Keratinocyte (primary cell): Measurements from ENCODE around the gene BNIP3. TPM values are rescaled to one million over a fixed set of nuclear protein-coding genes. Genes with fewer than 3 reads are reported as not detected.

ENCODE experiments used
- DNase-seq: peaks from one replicate; pipeline ENCODE4 v3.0.0-alpha.2; 2011; ENCODE audit warnings: low read depth, missing footprints, low spot score
- FAIRE-seq: peaks from 2 replicates; lab custom pipeline; 2011; peaks lifted over from hg19 to GRCh38; lab: Jason Lieb, UNC
- H2AFZ ChIP-seq: 2 replicates; pipeline ENCODE4 v1.6.0; 2012; ENCODE audit warnings: low read length, control low read depth, inconsistent platforms; ENCODE audit not compliant: control insufficient read depth
- H3K27ac ChIP-seq: 2 replicates; pipeline ENCODE4 v1.5.1; 2011; ENCODE audit warnings: low read length; ENCODE audit not compliant: control insufficient read depth, insufficient read depth
- H3K27me3 ChIP-seq: 3 replicates; pipeline ENCODE4 v1.6.0; 2011; ENCODE audit warnings: low read length; ENCODE audit not compliant: control insufficient read depth, insufficient read depth; ENCODE audit errors: extremely low read depth
- H3K36me3 ChIP-seq, 2 experiments: 2 replicates in 1 of 2; 3 replicates in 1 of 2; pipeline ENCODE4 v1.5.1; 2011; ENCODE audit warnings: low read length in 2 of 2, mild to moderate bottlenecking in 1 of 2; ENCODE audit not compliant: control insufficient read depth in 2 of 2, insufficient read depth in 2 of 2; ENCODE audit errors: extremely low read depth in 1 of 2
- H3K4me1 ChIP-seq: 3 replicates; pipeline ENCODE4 v1.5.1; 2011; ENCODE audit warnings: low read length; ENCODE audit not compliant: control insufficient read depth, insufficient read depth; ENCODE audit errors: extremely low read depth
- H3K4me2 ChIP-seq: 3 replicates; pipeline ENCODE4 v1.6.0; 2011; ENCODE audit warnings: low read depth, low read length; ENCODE audit not compliant: control insufficient read depth, insufficient read depth; ENCODE audit errors: extremely low read depth
- H3K4me3 ChIP-seq, 3 experiments: fragments of 200-600 bp in 1 of 3; sonication (generic) in 1 of 3; 2 replicates in 2 of 3; 3 replicates in 1 of 3; pipeline ENCODE4 v1.5.1; 2011 to 2016; ENCODE audit warnings: low read length in 3 of 3, mild to moderate bottlenecking in 3 of 3, control low read depth in 2 of 3, inconsistent platforms in 1 of 3, low read depth in 1 of 3, mixed read lengths in 1 of 3, mixed run types in 1 of 3, moderate library complexity in 1 of 3; ENCODE audit not compliant: control insufficient read depth in 2 of 3, insufficient read depth in 2 of 3; ENCODE audit errors: extremely low read depth in 1 of 3
- H3K79me2 ChIP-seq: 2 replicates; pipeline ENCODE4 v1.6.0; 2012; ENCODE audit warnings: low read length; ENCODE audit not compliant: control insufficient read depth, insufficient read depth
- H3K9ac ChIP-seq: 3 replicates; pipeline ENCODE4 v1.6.0; 2011; ENCODE audit warnings: low read length; ENCODE audit not compliant: control insufficient read depth, insufficient read depth; ENCODE audit errors: extremely low read depth
- H3K9me1 ChIP-seq: 3 replicates; pipeline ENCODE4 v1.6.0; 2011; ENCODE audit warnings: low read length; ENCODE audit not compliant: control insufficient read depth, insufficient read depth; ENCODE audit errors: extremely low read depth
- H3K9me3 ChIP-seq: 2 replicates; pipeline ENCODE4 v1.5.1; 2012; ENCODE audit warnings: low read depth, low read length; ENCODE audit not compliant: control insufficient read depth
- H4K20me1 ChIP-seq: 3 replicates; pipeline ENCODE4 v1.6.0; 2011; ENCODE audit warnings: low read length; ENCODE audit not compliant: control insufficient read depth, insufficient read depth; ENCODE audit errors: extremely low read depth
- EZH2 ChIP-seq: IDR thresholded peaks from one replicate; pipeline ENCODE4 v1.6.1; 2012; ENCODE audit warnings: inconsistent platforms, mild to moderate bottlenecking, low read length, moderate library complexity
- dilution Hi-C: fragments of 300-500 bp; cut with MboI; formaldehyde crosslinking; loops from one replicate; pipeline ENCODE4 v1.7.0; 2020; ENCODE audit warnings: low sequenced_read_pairs; ENCODE audit not compliant: extremely low pct_ligation_motif_present
- polyA plus RNA-seq, 5 experiments: library from polyadenylated mRNA; depleted of rRNA in 3 of 5; stranded (reverse) in 3 of 5; stranded (forward) in 1 of 5; unstranded in 1 of 5; fragments of >200 nt; gene quantifications; 1 replicate in 1 of 5; 2 replicates in 3 of 5; 3 replicates in 1 of 5; pipeline versions ENCODE4 v1.2.1 to v1.2.3, GENCODE V29; 2011 to 2012; ENCODE audit warnings: missing spikeins in 2 of 5, low read depth in 1 of 5, low replicate concordance in 1 of 5
- TF ChIP-seq, protein P1 (sequence below), 3 experiments: IDR thresholded peaks in 1 of 3; conservative IDR thresholded peaks in 1 of 3; optimal IDR thresholded peaks in 1 of 3; 2 replicates in 2 of 3; 3 replicates in 1 of 3; pipeline versions ENCODE3 to v1.5.1; 2011; ENCODE audit warnings: low read length in 3 of 3, mild to moderate bottlenecking in 3 of 3, moderate library complexity in 2 of 3, control low read depth in 1 of 3, inconsistent platforms in 1 of 3; ENCODE audit not compliant: insufficient read depth in 2 of 3; ENCODE audit errors: extremely low read depth in 1 of 3

BNIP3 gene
- polyA plus RNA-seq, 1 donor (not counting 4 experiments of a cell fraction or from before 2014, with no cell fraction given): 77.9 TPM

DNA sequence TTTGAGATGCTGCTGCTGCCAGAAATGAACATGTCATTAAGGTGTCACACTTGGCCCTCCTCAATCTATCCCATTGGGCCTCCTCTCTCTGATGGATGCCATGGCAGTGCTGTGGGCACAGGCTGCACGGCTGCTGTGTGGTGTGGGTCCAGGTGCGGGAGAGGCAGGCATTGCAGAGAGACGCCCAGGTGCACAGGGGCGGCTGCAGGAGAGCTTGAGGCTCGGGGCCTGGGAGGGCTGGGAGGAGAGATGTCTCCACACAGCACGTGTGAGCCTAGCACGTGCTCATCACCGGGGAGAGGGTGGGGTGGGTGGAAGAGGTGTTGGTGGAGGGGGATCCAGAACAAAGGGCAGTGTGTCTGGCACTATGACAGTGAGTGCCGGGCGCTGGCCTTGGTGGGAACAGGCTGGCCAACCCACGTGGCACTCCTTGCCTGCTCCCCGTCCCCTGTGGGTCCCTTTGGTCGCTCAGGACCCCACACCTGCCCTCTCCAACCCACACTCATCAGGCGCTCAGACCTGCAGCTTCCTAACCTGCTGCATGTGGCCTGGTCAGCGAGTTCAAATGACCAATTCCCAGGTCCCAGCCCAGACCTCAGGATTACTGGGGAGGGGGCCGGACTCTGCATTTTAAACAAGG is 39.9 kb upstream of the BNIP3 start:
- DNase-seq (no peak), FAIRE-seq (no peak)
- TF ChIP-seq, protein P1, sequence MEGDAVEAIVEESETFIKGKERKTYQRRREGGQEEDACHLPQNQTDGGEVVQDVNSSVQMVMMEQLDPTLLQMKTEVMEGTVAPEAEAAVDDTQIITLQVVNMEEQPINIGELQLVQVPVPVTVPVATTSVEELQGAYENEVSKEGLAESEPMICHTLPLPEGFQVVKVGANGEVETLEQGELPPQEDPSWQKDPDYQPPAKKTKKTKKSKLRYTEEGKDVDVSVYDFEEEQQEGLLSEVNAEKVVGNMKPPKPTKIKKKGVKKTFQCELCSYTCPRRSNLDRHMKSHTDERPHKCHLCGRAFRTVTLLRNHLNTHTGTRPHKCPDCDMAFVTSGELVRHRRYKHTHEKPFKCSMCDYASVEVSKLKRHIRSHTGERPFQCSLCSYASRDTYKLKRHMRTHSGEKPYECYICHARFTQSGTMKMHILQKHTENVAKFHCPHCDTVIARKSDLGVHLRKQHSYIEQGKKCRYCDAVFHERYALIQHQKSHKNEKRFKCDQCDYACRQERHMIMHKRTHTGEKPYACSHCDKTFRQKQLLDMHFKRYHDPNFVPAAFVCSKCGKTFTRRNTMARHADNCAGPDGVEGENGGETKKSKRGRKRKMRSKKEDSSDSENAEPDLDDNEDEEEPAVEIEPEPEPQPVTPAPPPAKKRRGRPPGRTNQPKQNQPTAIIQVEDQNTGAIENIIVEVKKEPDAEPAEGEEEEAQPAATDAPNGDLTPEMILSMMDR (optimal IDR thresholded peaks at IDR 0.05 in 1 of 3, IDR thresholded peaks at IDR 0.05 in 1 of 3, conservative IDR thresholded peaks at IDR 0.05 in 1 of 3; ENCODE audit: extremely low read depth in 1 of 3, insufficient read depth in 2 of 3, low read length in 3 of 3): no peak
- no peak for TF ChIP-seq EZH2
- Histone ChIP-seq H3K4me2 (no peak overlapping the region), H4K20me1 (no peaks in the 10 kb centered on the region), H3K27ac (no peak overlapping the region), H3K9ac (no peak overlapping the region), H3K4me3 (no peak overlapping the region), H3K9me3 (no peaks in the 10 kb centered on the region), H3K27me3 (peaks cover 4% of the 10 kb centered on the region), H2AFZ (no peak overlapping the region), H3K36me3 (no peaks in the 10 kb centered on the region), H3K79me2 (no peaks in the 10 kb centered on the region), H3K9me1 (no peaks in the 10 kb centered on the region), H3K4me1 (no peaks in the 10 kb centered on the region)
- dilution Hi-C loops: no loop called here

DNA sequence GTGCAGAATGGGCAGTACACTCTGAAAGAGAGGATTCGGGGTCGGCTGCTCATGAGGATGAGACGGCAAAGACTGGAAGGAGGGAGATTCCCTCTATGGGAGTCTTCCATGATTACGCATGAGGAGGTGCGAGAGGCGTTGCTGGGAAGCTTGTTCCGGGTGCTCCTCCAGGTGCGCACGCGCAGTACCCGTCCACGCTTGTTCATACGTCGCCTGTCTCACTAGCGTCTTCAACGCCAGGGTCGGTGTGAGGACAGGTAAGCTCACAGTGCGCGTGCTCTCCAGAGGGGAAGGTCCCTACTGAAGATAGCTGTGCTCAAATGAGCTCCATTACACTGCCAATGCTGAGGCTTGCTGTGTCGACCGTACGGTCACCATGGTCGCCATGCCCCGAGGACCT is 39.3 kb upstream of the BNIP3 start:
- H2AFZ ChIP-seq: no peak overlapping the region
- no peaks in the 10 kb centered on the region for H3K36me3 ChIP-seq
- no peak overlapping the region for H3K27ac ChIP-seq
- dilution Hi-C loops: no loop called here
- FAIRE-seq (no peak), DNase-seq (no peak)
- H3K9ac ChIP-seq: no peak overlapping the region
- TF ChIP-seq, protein P1 (optimal IDR thresholded peaks at IDR 0.05 in 1 of 3, IDR thresholded peaks at IDR 0.05 in 1 of 3, conservative IDR thresholded peaks at IDR 0.05 in 1 of 3; ENCODE audit: extremely low read depth in 1 of 3, insufficient read depth in 2 of 3, low read length in 3 of 3): no peak
- no peak for TF ChIP-seq EZH2
- H3K9me3 ChIP-seq: no peaks in the 10 kb centered on the region
- H3K4me2 ChIP-seq: no peak overlapping the region
- no peaks in the 10 kb centered on the region for H3K79me2 ChIP-seq
- peaks cover 3% of the 10 kb centered on the region for H3K4me1 ChIP-seq
- no peaks in the 10 kb centered on the region for H3K9me1 ChIP-seq
- no peaks in the 10 kb centered on the region for H4K20me1 ChIP-seq
- no peak overlapping the region for H3K4me3 ChIP-seq
- H3K27me3 ChIP-seq: peaks cover 4% of the 10 kb centered on the region
